ENCODE measurements around the gene PNLDC1. TPM values are rescaled to one million over a fixed set of nuclear protein-coding genes. Genes with fewer than 3 reads are reported as not detected.

PNLDC1 gene
- total and polyA plus RNA-seq, 2 experiments from 2014 or later: 0.09 to 0.31 TPM

- H3K27ac ChIP-seq: no peak overlapping the region
- peak; percentile 35 for TF ChIP-seq CTCF (IDR thresholded peaks at IDR 0.05; ENCODE audit: low read depth, low read length)
- no peaks in the 10 kb centered on the region for H3K4me1 ChIP-seq (ENCODE audit: low read depth)
- no peaks in the 10 kb centered on the region for H3K9me3 ChIP-seq (ENCODE audit: low read depth)
- H3K36me3 ChIP-seq: no peaks in the 10 kb centered on the region
- H3K27me3 ChIP-seq: no peaks in the 10 kb centered on the region
- no peak overlapping the region for H3K4me3 ChIP-seq
- DNase-seq (ENCODE audit: low read depth in 1 of 2, low spot score in 1 of 2): peak in 1 of 2 donors; percentile 51
Observed at GRCh38 chr6:159852877-159853276, 52.8 kb downstream of the PNLDC1 start.

- Histone ChIP-seq H3K9me3 (ENCODE audit: low read depth) (no peaks in the 10 kb centered on the region), H3K36me3 (no peaks in the 10 kb centered on the region), H3K4me3 (no peak overlapping the region), H3K27me3 (no peaks in the 10 kb centered on the region), H3K4me1 (ENCODE audit: low read depth) (no peaks in the 10 kb centered on the region), H3K27ac (no peak overlapping the region)
- no peak for TF ChIP-seq CTCF (IDR thresholded peaks at IDR 0.05; ENCODE audit: low read depth, low read length)
- DNase-seq (ENCODE audit: low read depth in 1 of 2, low spot score in 1 of 2): no peak
Observed at GRCh38 chr6:159853754-159854153, 53.7 kb downstream of the PNLDC1 start.

- Histone ChIP-seq H3K4me3 (no peak overlapping the region), H3K36me3 (no peaks in the 10 kb centered on the region), H3K27ac (no peak overlapping the region), H3K4me1 (ENCODE audit: low read depth) (no peaks in the 10 kb centered on the region), H3K9me3 (ENCODE audit: low read depth) (no peaks in the 10 kb centered on the region), H3K27me3 (no peaks in the 10 kb centered on the region)
- DNase-seq (ENCODE audit: low read depth in 1 of 2, low spot score in 1 of 2): no peak
- TF ChIP-seq CTCF (IDR thresholded peaks at IDR 0.05; ENCODE audit: low read depth, low read length): no peak
Observed at GRCh38 chr6:159854959-159855358, 54.9 kb downstream of the PNLDC1 start.

- H3K27ac ChIP-seq: no peak overlapping the region
- H3K27me3 ChIP-seq: no peaks in the 10 kb centered on the region
- TF ChIP-seq CTCF (IDR thresholded peaks at IDR 0.05; ENCODE audit: low read depth, low read length): no peak
Observed at GRCh38 chr6:159858259-159858658, 58.2 kb downstream of the PNLDC1 start.

GRCh38 chr6:159860482-159860881, 60.4 kb downstream of the PNLDC1 start:
- DNase-seq (ENCODE audit: low read depth in 1 of 2, low spot score in 1 of 2): no peak
- no peaks in the 10 kb centered on the region for H3K9me3 ChIP-seq (ENCODE audit: low read depth)
- no peak for TF ChIP-seq CTCF (IDR thresholded peaks at IDR 0.05; ENCODE audit: low read depth, low read length)
- H3K27me3 ChIP-seq: no peaks in the 10 kb centered on the region
- no peak overlapping the region for H3K4me3 ChIP-seq
- no peak overlapping the region for H3K27ac ChIP-seq
- H3K36me3 ChIP-seq: no peaks in the 10 kb centered on the region
- no peaks in the 10 kb centered on the region for H3K4me1 ChIP-seq (ENCODE audit: low read depth)

More at GRCh38 chr6:159858259-159858658, 58.2 kb downstream of the PNLDC1 start:
- no peak overlapping the region for H3K4me3 ChIP-seq
- H3K4me1 ChIP-seq (ENCODE audit: low read depth): no peaks in the 10 kb centered on the region
- no peak for DNase-seq (ENCODE audit: low read depth in 1 of 2, low spot score in 1 of 2)
- no peaks in the 10 kb centered on the region for H3K9me3 ChIP-seq (ENCODE audit: low read depth)
- H3K36me3 ChIP-seq: no peaks in the 10 kb centered on the region

- Histone ChIP-seq H3K27me3 (no peaks in the 10 kb centered on the region), H3K27ac (no peak overlapping the region), H3K4me1 (ENCODE audit: low read depth) (no peaks in the 10 kb centered on the region), H3K4me3 (no peak overlapping the region), H3K36me3 (no peaks in the 10 kb centered on the region), H3K9me3 (ENCODE audit: low read depth) (no peaks in the 10 kb centered on the region)
- no peak for TF ChIP-seq CTCF (IDR thresholded peaks at IDR 0.05; ENCODE audit: low read depth, low read length)
- DNase-seq (ENCODE audit: low read depth in 1 of 2, low spot score in 1 of 2): no peak
Observed at GRCh38 chr6:159862103-159862502, 62.0 kb downstream of the PNLDC1 start.

All from cardiac muscle cell (in vitro differentiated cells and primary cell).